Naive thymus-derived CD4-positive, alpha-beta T cell (primary cell): ENCODE measurements around the gene WNT3A. TPM values are rescaled to one million over a fixed set of nuclear protein-coding genes. Genes with fewer than 3 reads are reported as not detected.

Experiments
- ATAC-seq: fragments of 150-1000 bp; cut with Tn5 transposase; 2 replicates; pipeline ENCODE4 v1.10.0; 2021; ENCODE audit warnings: mild to moderate bottlenecking, moderate library complexity
- CTCF ChIA-PET: fragments of 350-600 bp; sonication (Branson Sonifier 250); formaldehyde crosslinking; loops from one replicate; lab custom pipeline; 2021; ENCODE audit warnings: antibody characterized with exemption; lab: Charles Lee
- POLR2A ChIA-PET: fragments of 350-600 bp; sonication (Branson Sonifier 250); formaldehyde crosslinking; loops from one replicate; lab custom pipeline; 2021; ENCODE audit warnings: antibody characterized with exemption, inconsistent platforms; lab: Charles Lee
- DNase-seq, 9 donors: peaks; one replicate each; pipeline versions ENCODE4 v3.0.0 to v3.0.0-alpha.2; 2020 to 2022; ENCODE audit warnings: mixed read lengths in 1 of 9
- H3K27ac ChIP-seq: one replicate; pipeline ENCODE4 v1.7.0; 2013; ENCODE audit warnings: mild to moderate bottlenecking, low read depth, low read length, moderate library complexity
- H3K27me3 ChIP-seq, 2 donors: one replicate each; pipeline ENCODE4 v1.7.0; 2013; ENCODE audit warnings: low read length in 2 of 2, mild to moderate bottlenecking in 2 of 2, moderate library complexity in 2 of 2; ENCODE audit not compliant: control insufficient read depth in 2 of 2, insufficient read depth in 2 of 2
- H3K36me3 ChIP-seq, 3 experiments: 1 replicate in 2 of 3; 2 replicates in 1 of 3; pipeline ENCODE4 v1.7.0; 2013; ENCODE audit warnings: low read length in 3 of 3, mild to moderate bottlenecking in 3 of 3, moderate library complexity in 1 of 3; ENCODE audit not compliant: insufficient read depth in 3 of 3, control insufficient read depth in 2 of 3
- H3K4me1 ChIP-seq, 2 donors: one replicate each; pipeline ENCODE4 v1.7.0; 2013; ENCODE audit warnings: low read length in 2 of 2, mild to moderate bottlenecking in 2 of 2, moderate library complexity in 1 of 2; ENCODE audit not compliant: control insufficient read depth in 2 of 2, insufficient read depth in 2 of 2
- H3K4me3 ChIP-seq: 2 replicates; pipeline ENCODE4 v1.7.0; 2013; ENCODE audit warnings: mild to moderate bottlenecking, low read length
- H3K9me3 ChIP-seq, 3 experiments: 1 replicate in 2 of 3; 2 replicates in 1 of 3; pipeline ENCODE4 v1.7.0; 2013; ENCODE audit warnings: low read length in 3 of 3; ENCODE audit not compliant: control insufficient read depth in 2 of 3
- H3K27ac Mint-ChIP-seq, 9 donors: one replicate each; pipeline ENCODE4 v1.8.0; 2020 to 2022; ENCODE audit warnings: mixed read lengths in 9 of 9, mild to moderate bottlenecking in 8 of 9, moderate library complexity in 5 of 9, inconsistent platforms in 2 of 9
- H3K27me3 Mint-ChIP-seq, 5 donors: one replicate each; pipeline ENCODE4 v1.8.0; 2021 to 2022; ENCODE audit warnings: mixed read lengths in 5 of 5, mild to moderate bottlenecking in 1 of 5
- H3K36me3 Mint-ChIP-seq, 5 donors: one replicate each; pipeline ENCODE4 v1.8.0; 2020 to 2022; ENCODE audit warnings: mixed read lengths in 5 of 5, mild to moderate bottlenecking in 3 of 5, inconsistent platforms in 1 of 5
- H3K4me1 Mint-ChIP-seq, 7 donors: one replicate each; pipeline ENCODE4 v1.8.0; 2020 to 2022; ENCODE audit warnings: mixed read lengths in 7 of 7, mild to moderate bottlenecking in 3 of 7, inconsistent platforms in 1 of 7
- H3K4me3 Mint-ChIP-seq, 10 donors: one replicate each; pipeline ENCODE4 v1.8.0; 2020 to 2022; ENCODE audit warnings: mild to moderate bottlenecking in 10 of 10, mixed read lengths in 10 of 10, moderate library complexity in 6 of 10, inconsistent platforms in 2 of 10
- H3K9me3 Mint-ChIP-seq, 11 donors: one replicate each; pipeline ENCODE4 v1.8.0; 2020 to 2022; ENCODE audit warnings: mixed read lengths in 11 of 11, mild to moderate bottlenecking in 4 of 11, inconsistent platforms in 1 of 11, moderate library complexity in 1 of 11
- intact Hi-C, 2 donors: fragments of 100-400 bp; cut with micrococcal nuclease; formaldehyde crosslinking; loops; one replicate each; pipeline ENCODE4 v1.15.1; 2023
- polyA plus RNA-seq, 2 donors: library from polyadenylated mRNA; unstranded; fragments of 300-500 nt; fragmentation: Illumina TruSeq; gene quantifications; one replicate each; pipeline ENCODE4 v1.2.3, GENCODE V29; 2021
- total RNA-seq, 6 experiments: library from RNA in 5 of 6; stranded (reverse) in 5 of 6; gene quantifications; 1 replicate in 5 of 6; 2 replicates in 1 of 6; pipeline ENCODE4 v1.2.3 and lab custom pipeline; 2021 to 2026

The WNT3A gene
- total and polyA plus RNA-seq, 7 experiments from 2014 or later = not detected

- Histone ChIP-seq H3K4me1 (peaks cover 63 to 71% of the 10 kb centered on the region in 2 donors), H3K4me3 (no peak overlapping the region), H3K27me3 (no peaks in the 10 kb centered on the region), H3K27ac (peak overlapping the region; percentile 33), H3K36me3 (peaks cover 0 to 16% (median 6%) of the 10 kb centered on the region in 3 experiments), H3K9me3 (peaks cover 0 to 13% (median 0%) of the 10 kb centered on the region in 3 experiments)
- H3K4me1 Mint-ChIP-seq = peaks cover 60 to 89% (median 84%) of the 10 kb centered on the region in 7 donors
- no peak for ATAC-seq
- peak overlapping the region in 7 of 10 donors; percentile 44 to 97 (median 65) for H3K4me3 Mint-ChIP-seq
- CTCF ChIA-PET = no interaction called here
- no peaks in the 10 kb centered on the region for H3K27me3 Mint-ChIP-seq
- POLR2A ChIA-PET = interaction anchor here (1.0 to 2.6 kb wide), 4 partner anchors 8 to 14 kb away, joined by 3 to 10 read pairs (median 8); partner anchors contain the start of gene ARF1
- intact Hi-C loops = no loop called here
- peaks cover 6 to 48% (median 23%) of the 10 kb centered on the region in 5 donors for H3K36me3 Mint-ChIP-seq
- DNase-seq = no peak
- peak overlapping the region in 8 of 9 donors; percentile 13 to 91 (median 71) for H3K27ac Mint-ChIP-seq
- H3K9me3 Mint-ChIP-seq = peaks cover 0 to 19% (median 8%) of the 10 kb centered on the region in 11 donors
Observed at GRCh38 chr1:228091084-228091483, 84.3 kb downstream of the WNT3A start.

- peak overlapping the region in 5 of 10 donors; percentile 45 to 97 (median 75) for H3K4me3 Mint-ChIP-seq
Observed at GRCh38 chr1:228092342-228093049, 85.7 kb downstream of the WNT3A start.

GRCh38 chr1:228093050-228093906, 86.5 kb downstream of the WNT3A start:
- peaks cover 44 to 69% (median 65%) of the 10 kb centered on the region in 7 donors for H3K4me1 Mint-ChIP-seq
- DNase-seq = no peak
- intact Hi-C loops = no loop called here
- H3K27me3 Mint-ChIP-seq = no peaks in the 10 kb centered on the region
- Histone ChIP-seq H3K27ac (peak overlapping the region; percentile 8), H3K4me3 (no peak overlapping the region), H3K4me1 (peaks cover 44 to 50% of the 10 kb centered on the region in 2 donors), H3K27me3 (no peaks in the 10 kb centered on the region), H3K9me3 (peaks cover 0 to 13% (median 0%) of the 10 kb centered on the region in 3 experiments), H3K36me3 (peaks cover 6 to 38% (median 6%) of the 10 kb centered on the region in 3 experiments)
- H3K27ac Mint-ChIP-seq = peak overlapping the region in 2 of 9 donors; percentile 26 to 79
- ChIA-PET POLR2A (interaction anchor here (1.1 to 1.7 kb wide), 2 partner anchors 9 to 11 kb away, joined by 4 read pairs; no protein-coding TSS in a partner anchor), CTCF (no interaction called here)
- ATAC-seq = no peak
- peaks cover 6 to 49% (median 23%) of the 10 kb centered on the region in 5 donors for H3K36me3 Mint-ChIP-seq
- peaks cover 0 to 19% (median 8%) of the 10 kb centered on the region in 11 donors for H3K9me3 Mint-ChIP-seq
- peak overlapping the region in 1 of 10 donors; percentile 97 for H3K4me3 Mint-ChIP-seq

More at GRCh38 chr1:228092342-228093049, 85.7 kb downstream of the WNT3A start:
- peaks cover 51 to 58% of the 10 kb centered on the region in 2 donors for H3K4me1 ChIP-seq
- no peaks in the 10 kb centered on the region for H3K27me3 ChIP-seq
- peaks cover 0 to 19% (median 8%) of the 10 kb centered on the region in 11 donors for H3K9me3 Mint-ChIP-seq
- H3K4me3 ChIP-seq = no peak overlapping the region
- H3K27ac Mint-ChIP-seq = peak overlapping the region in 7 of 9 donors; percentile 13 to 91 (median 73)
- CTCF ChIA-PET = no interaction called here
- H3K27me3 Mint-ChIP-seq = no peaks in the 10 kb centered on the region
- H3K36me3 ChIP-seq = peaks cover 0 to 30% (median 6%) of the 10 kb centered on the region in 3 experiments
- DNase-seq = no peak
- H3K27ac ChIP-seq = peak overlapping the region; percentile 33
- peaks cover 0 to 13% (median 0%) of the 10 kb centered on the region in 3 experiments for H3K9me3 ChIP-seq
- peaks cover 6 to 50% (median 23%) of the 10 kb centered on the region in 5 donors for H3K36me3 Mint-ChIP-seq
- POLR2A ChIA-PET = interaction anchor here (1.1 to 1.7 kb wide), 4 partner anchors 10 to 15 kb away, joined by 3 to 9 read pairs (median 4); partner anchors contain the start of gene ARF1
- peaks cover 51 to 77% (median 73%) of the 10 kb centered on the region in 7 donors for H3K4me1 Mint-ChIP-seq
- no peak for ATAC-seq
- intact Hi-C loops = no loop called here

GRCh38 chr1:228094432-228095016, 87.7 kb downstream of the WNT3A start:
- no peak overlapping the region for H3K27ac ChIP-seq
- intact Hi-C loops = no loop called here
- CTCF ChIA-PET = no interaction called here
- Mint-ChIP-seq H3K9me3 (peaks cover 0 to 19% (median 8%) of the 10 kb centered on the region in 11 donors), H3K4me3 (peak overlapping the region in 3 of 10 donors; percentile 14 to 41 (median 19)), H3K27me3 (no peaks in the 10 kb centered on the region), H3K27ac (peak overlapping the region in 6 of 9 donors; percentile 25 to 79 (median 41)), H3K36me3 (peaks cover 6 to 53% (median 25%) of the 10 kb centered on the region in 5 donors), H3K4me1 (peaks cover 33 to 63% (median 57%) of the 10 kb centered on the region in 7 donors)
- peaks cover 31 to 38% of the 10 kb centered on the region in 2 donors for H3K4me1 ChIP-seq
- H3K4me3 ChIP-seq = no peak overlapping the region
- peaks cover 6 to 51% (median 8%) of the 10 kb centered on the region in 3 experiments for H3K36me3 ChIP-seq
- ATAC-seq = no peak
- DNase-seq = no peak
- H3K9me3 ChIP-seq = peaks cover 0 to 13% (median 0%) of the 10 kb centered on the region in 3 experiments
- H3K27me3 ChIP-seq = no peaks in the 10 kb centered on the region
- POLR2A ChIA-PET = interaction anchor here (0.7 to 1.9 kb wide), 3 partner anchors 7 to 11 kb away, joined by 3 to 5 read pairs (median 3); no protein-coding TSS in a partner anchor

GRCh38 chr1:228095161-228095560, 88.4 kb downstream of the WNT3A start:
- H3K27me3 ChIP-seq = no peaks in the 10 kb centered on the region
- POLR2A ChIA-PET = interaction anchor here (0.7 to 1.9 kb wide), 5 partner anchors 8 to 302 kb away, joined by 3 to 5 read pairs (median 3); partner anchors contain the start of gene ARF1
- H3K4me3 ChIP-seq = no peak overlapping the region
- intact Hi-C loops = no loop called here
- peaks cover 27 to 57% (median 50%) of the 10 kb centered on the region in 7 donors for H3K4me1 Mint-ChIP-seq
- H3K27ac ChIP-seq = peak overlapping the region; percentile 2
- peaks cover 0 to 19% (median 8%) of the 10 kb centered on the region in 11 donors for H3K9me3 Mint-ChIP-seq
- peak overlapping the region in 6 of 9 donors; percentile 8 to 87 (median 62) for H3K27ac Mint-ChIP-seq
- peaks cover 0 to 13% (median 0%) of the 10 kb centered on the region in 3 experiments for H3K9me3 ChIP-seq
- DNase-seq (no peak), ATAC-seq (no peak)
- CTCF ChIA-PET = no interaction called here
- H3K36me3 ChIP-seq = peaks cover 6 to 57% (median 8%) of the 10 kb centered on the region in 3 experiments
- H3K4me1 ChIP-seq = peaks cover 25 to 31% of the 10 kb centered on the region in 2 donors
- no peaks in the 10 kb centered on the region for H3K27me3 Mint-ChIP-seq
- H3K36me3 Mint-ChIP-seq = peaks cover 6 to 50% (median 25%) of the 10 kb centered on the region in 5 donors
- H3K4me3 Mint-ChIP-seq = peak overlapping the region in 3 of 10 donors; percentile 8 to 41 (median 24)
